ENCODE results near the gene LUZP2.

- TF ChIP-seq CTCF (IDR thresholded peaks at IDR 0.05) (no peak), ZFX (IDR thresholded peaks at IDR 0.05; ENCODE audit: borderline replicate concordance) (no peak)
These were observed 542.3 kb downstream of the LUZP2 start for GRCh38 chr11:25039165-25039564.

All from 22Rv1 (cell line).